Cardiac muscle cell (in vitro differentiated cells and primary cell): ENCODE results near the gene PTPRK. TPM values are rescaled to one million over a fixed set of nuclear protein-coding genes. Genes with fewer than 3 reads are reported as not detected.

Experiments
- DNase-seq, 2 donors: peaks; one replicate each; pipeline versions ENCODE4 v3.0.0 to v3.0.0-alpha.2; 2010 to 2017; ENCODE audit warnings: low read depth in 1 of 2, low spot score in 1 of 2
- H3K27ac ChIP-seq: fragments of 200-600 bp; sonication (generic); 2 replicates; pipeline ENCODE4 v1.5.1; 2016
- H3K27me3 ChIP-seq: fragments of 200-600 bp; sonication (generic); 2 replicates; pipeline ENCODE4 v1.6.0; 2016; ENCODE audit warnings: control low read depth
- H3K36me3 ChIP-seq: fragments of 200-600 bp; sonication (generic); 2 replicates; pipeline ENCODE4 v1.5.1; 2016; ENCODE audit warnings: control low read depth
- H3K4me1 ChIP-seq: fragments of 200-600 bp; sonication (generic); 2 replicates; pipeline ENCODE4 v1.8.1; 2017; ENCODE audit warnings: low read depth, mild to moderate bottlenecking, mixed run types
- H3K4me3 ChIP-seq: fragments of 200-600 bp; sonication (generic); 2 replicates; pipeline ENCODE4 v1.5.1; 2016; ENCODE audit warnings: mild to moderate bottlenecking
- H3K9me3 ChIP-seq: fragments of 200-600 bp; sonication (generic); 2 replicates; pipeline ENCODE4 v1.5.1; 2017; ENCODE audit warnings: low read depth, mild to moderate bottlenecking, control low read depth
- CTCF ChIP-seq: IDR thresholded peaks from 2 replicates; pipeline ENCODE4 v1.5.1; 2012; ENCODE audit warnings: low read depth, mild to moderate bottlenecking, low read length
- polyA plus RNA-seq: library from polyadenylated mRNA; unstranded; fragments of >200 nt; fragmentation: Nextera tagmentation; extraction: Ambion mirVana; gene quantifications from 2 replicates; pipeline ENCODE4 v1.2.1, GENCODE V29; 2016
- total RNA-seq: library from RNA; depleted of rRNA; stranded (reverse); fragments of >200 nt; gene quantifications from 2 replicates; pipeline ENCODE4 v1.2.3, GENCODE V29; 2016

Gene PTPRK
- total and polyA plus RNA-seq, 2 experiments from 2014 or later: 48.3 to 73.1 TPM

- peaks cover 18% of the 10 kb centered on the region for H3K4me1 ChIP-seq
Measured at GRCh38 chr6:128172752-128173682, 347.4 kb downstream of the PTPRK start.

GRCh38 chr6:128172081-128172480 lies 348.3 kb downstream of the PTPRK start:
- H3K27me3 ChIP-seq: no peaks in the 10 kb centered on the region
- no peak for TF ChIP-seq CTCF
- H3K4me1 ChIP-seq: peaks cover 18% of the 10 kb centered on the region
- H3K27ac ChIP-seq: no peak overlapping the region
- no peak overlapping the region for H3K4me3 ChIP-seq
- no peaks in the 10 kb centered on the region for H3K36me3 ChIP-seq
- no peaks in the 10 kb centered on the region for H3K9me3 ChIP-seq
- no peak for DNase-seq

More at GRCh38 chr6:128172752-128173682, 347.4 kb downstream of the PTPRK start:
- Histone ChIP-seq H3K4me3 (no peak overlapping the region), H3K9me3 (no peaks in the 10 kb centered on the region), H3K27me3 (no peaks in the 10 kb centered on the region), H3K36me3 (peaks cover 4% of the 10 kb centered on the region), H3K27ac (no peak overlapping the region)
- no peak for TF ChIP-seq CTCF
- no peak for DNase-seq

- H3K36me3 ChIP-seq: no peaks in the 10 kb centered on the region
- peak in 1 of 2 donors; percentile 2 for DNase-seq
- no peak overlapping the region for H3K27ac ChIP-seq
- H3K9me3 ChIP-seq: no peaks in the 10 kb centered on the region
- H3K4me3 ChIP-seq: no peak overlapping the region
- no peaks in the 10 kb centered on the region for H3K27me3 ChIP-seq
- TF ChIP-seq CTCF: no peak
- H3K4me1 ChIP-seq: peaks cover 18% of the 10 kb centered on the region
Measured at GRCh38 chr6:128171182-128171581, 349.2 kb downstream of the PTPRK start.

GRCh38 chr6:128168244-128168643 lies 352.2 kb downstream of the PTPRK start:
- no peak overlapping the region for H3K4me3 ChIP-seq
- H3K9me3 ChIP-seq: no peaks in the 10 kb centered on the region
- no peak for TF ChIP-seq CTCF
- H3K27me3 ChIP-seq: no peaks in the 10 kb centered on the region
- H3K27ac ChIP-seq: no peak overlapping the region
- H3K36me3 ChIP-seq: no peaks in the 10 kb centered on the region
- peaks cover 11% of the 10 kb centered on the region for H3K4me1 ChIP-seq
- DNase-seq: no peak

- Histone ChIP-seq H3K4me3 (no peak overlapping the region), H3K4me1 (peaks cover 8% of the 10 kb centered on the region), H3K36me3 (no peaks in the 10 kb centered on the region), H3K9me3 (no peaks in the 10 kb centered on the region), H3K27me3 (no peaks in the 10 kb centered on the region), H3K27ac (no peak overlapping the region)
- TF ChIP-seq CTCF: no peak
- DNase-seq: no peak
Measured at GRCh38 chr6:128167552-128167951, 352.8 kb downstream of the PTPRK start.
